Kasumi-1 (cell line): ENCODE data around the gene RECK.
"Not testable (repeated sequence)": the region's sequence is repeated elsewhere in the genome, so short reads cannot be mapped to it uniquely, and the experiment has no call there.

ENCODE experiments used
- DNase-seq, 2 experiments: peaks; one replicate each; lab custom pipeline; 2025; lab: John Stamatoyannopoulos, UW

Gene RECK

GRCh38 chr9:36158122-36158521 is 121.4 kb downstream of the RECK start:
- DNase-seq: no peak

DNA sequence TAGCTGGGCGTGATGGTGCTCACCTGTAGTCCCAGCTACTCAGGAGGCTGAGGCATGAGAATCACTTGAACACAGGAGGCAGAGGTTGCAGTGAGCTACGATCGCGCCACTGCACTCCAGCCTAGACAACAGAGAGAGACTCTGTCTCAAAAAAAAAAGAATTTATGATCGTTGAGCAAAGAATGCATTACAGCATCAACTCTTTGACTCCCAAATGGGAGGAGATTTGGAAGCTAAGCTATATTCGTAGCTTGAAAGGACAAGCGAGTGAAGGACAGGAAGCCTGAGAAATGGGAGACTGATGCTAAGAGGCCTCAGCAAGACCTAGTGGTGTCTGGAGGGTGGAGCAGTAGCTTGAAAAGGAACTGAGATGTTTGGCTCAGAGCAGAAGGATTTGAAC is 122.2 kb downstream of the RECK start:
- no peak for DNase-seq

DNA sequence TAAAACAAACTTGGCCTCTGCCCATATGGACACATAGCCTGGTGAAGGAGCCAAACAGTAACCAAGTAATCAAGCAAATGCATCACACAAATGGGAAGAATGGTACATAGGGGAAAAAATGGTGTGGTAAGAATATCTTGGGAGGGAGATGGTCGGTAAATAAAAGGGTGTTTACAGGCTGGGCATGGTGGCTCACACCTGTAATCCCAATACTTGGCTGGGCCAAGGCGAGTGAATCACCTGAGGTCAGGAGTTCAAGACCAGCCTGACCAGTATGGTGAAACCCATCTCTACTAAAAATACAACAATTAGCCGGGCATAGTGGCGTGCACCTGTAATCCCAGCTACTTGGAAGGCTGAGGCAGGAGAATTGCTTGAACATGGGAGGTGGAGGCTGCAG is 122.8 kb downstream of the RECK start:
- not testable (repeated sequence) for DNase-seq

DNA sequence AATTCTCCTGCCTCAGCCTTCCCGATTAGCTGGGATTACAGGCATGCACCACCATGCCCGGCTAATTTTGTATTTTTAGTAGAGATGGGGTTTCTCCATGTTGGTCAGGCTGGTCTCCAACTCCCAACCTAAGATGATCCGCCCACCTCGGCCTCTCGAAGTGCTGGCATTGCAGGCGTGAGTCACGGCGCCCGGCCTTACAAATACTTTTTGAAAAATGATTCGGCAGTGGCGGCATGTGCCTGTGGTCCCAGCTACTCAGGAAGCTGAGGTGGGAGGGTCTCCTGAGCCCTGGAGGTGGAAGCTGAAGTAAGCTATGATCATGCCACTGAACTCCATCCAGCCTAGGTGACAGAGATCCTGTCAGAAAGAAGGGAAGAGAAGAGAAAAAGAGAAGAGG is 123.4 kb downstream of the RECK start:
- not testable (repeated sequence) for DNase-seq

DNA sequence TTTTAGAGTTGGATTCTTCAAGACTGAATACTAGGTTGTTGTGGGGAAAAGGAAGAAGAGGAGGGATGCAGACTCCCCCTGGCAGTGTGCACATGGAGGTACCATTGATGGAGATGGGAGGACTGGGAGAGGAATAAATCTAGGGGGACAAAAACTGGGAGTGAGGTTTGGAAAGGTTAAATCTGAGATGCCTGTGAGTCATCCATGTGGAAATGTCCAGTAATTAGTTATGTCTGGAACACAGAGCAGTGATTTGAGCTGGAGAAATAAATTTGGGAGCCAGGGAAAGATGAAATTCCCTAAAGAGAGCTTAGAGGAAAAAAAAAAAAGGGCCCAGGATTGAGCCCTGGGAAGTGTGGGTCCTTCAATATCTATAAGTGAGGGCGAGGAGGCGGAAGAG is 124.5 kb downstream of the RECK start:
- no peak for DNase-seq

GRCh38 chr9:36162211-36162738 is 125.6 kb downstream of the RECK start:
- no peak for DNase-seq

DNA sequence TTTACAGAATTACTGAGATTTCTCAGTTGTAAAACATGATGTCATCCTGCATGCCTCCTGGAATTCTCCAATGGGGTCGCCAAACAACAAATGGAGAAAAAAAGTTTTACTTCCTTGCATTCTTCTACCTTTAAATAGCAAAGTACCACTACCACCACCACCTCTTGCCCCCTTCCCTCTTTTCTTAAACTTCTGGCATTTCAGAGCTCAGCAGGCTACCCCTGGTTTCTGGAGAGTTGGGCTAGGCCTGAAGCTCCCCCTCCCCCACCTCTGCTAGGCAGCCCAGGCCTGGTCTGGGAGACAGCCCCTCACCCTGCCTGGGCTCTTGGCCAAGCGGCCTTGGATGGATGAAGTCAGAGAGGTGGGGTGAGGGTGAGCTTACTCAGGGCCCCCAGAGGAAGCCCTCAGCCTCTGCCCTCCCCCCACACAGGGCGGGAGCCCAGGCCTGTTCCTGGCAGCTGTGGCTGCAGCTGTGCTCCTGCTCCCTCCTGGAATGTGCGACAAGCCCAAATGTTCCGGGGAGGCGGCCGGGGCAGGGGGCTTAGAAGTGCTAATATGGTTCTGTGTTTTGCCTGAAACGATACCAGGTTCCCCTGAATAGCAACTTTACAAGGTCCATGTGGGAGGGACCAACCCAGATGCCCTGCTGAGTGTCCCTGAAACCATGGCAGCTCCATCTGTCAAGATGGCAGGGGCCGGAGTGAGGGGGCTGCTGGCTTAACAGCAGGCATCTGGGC is 126.5 kb downstream of the RECK start:
- no peak for DNase-seq

GRCh38 chr9:36163786-36164170 is 127.1 kb downstream of the RECK start:
- DNase-seq: no peak

DNA sequence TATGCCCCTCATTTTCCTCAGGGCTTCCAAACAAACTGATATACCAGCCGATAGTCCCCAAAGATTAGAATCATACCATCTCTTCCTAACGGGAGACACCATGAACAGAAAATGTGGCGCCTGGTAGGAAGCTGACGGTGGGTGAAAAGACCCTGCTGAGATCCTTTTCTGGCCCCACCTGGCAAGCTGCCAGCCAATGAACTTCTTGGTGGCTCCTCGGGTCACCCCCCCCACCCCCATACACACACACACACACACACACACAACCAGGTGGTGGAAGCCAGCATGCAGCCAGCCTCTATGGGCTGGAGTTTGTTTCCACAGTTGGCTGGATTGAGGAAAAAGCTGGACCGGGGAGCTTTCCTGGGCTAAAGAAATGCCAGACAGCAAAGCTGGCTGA is 127.7 kb downstream of the RECK start:
- no peak for DNase-seq

DNA sequence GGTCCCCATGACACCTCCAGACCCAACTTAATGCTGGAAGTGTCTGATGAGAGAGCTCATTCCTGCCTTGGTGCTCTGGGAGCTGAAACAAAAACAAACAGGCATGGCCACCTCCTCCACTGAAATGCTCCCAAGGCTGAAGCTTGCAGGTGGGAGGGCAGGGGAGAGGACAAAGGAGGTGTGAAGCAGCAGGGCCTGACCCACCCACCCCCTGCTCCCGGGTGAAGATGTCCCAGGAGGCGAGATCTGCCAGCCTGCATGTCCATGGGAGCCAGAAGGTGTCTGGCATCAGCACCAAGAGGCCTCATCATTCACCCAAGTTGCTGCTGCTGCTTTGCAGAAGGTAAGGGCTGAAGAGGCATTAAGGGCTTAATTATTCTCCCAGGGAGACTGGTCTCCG is 128.3 kb downstream of the RECK start:
- DNase-seq: no peak

DNA sequence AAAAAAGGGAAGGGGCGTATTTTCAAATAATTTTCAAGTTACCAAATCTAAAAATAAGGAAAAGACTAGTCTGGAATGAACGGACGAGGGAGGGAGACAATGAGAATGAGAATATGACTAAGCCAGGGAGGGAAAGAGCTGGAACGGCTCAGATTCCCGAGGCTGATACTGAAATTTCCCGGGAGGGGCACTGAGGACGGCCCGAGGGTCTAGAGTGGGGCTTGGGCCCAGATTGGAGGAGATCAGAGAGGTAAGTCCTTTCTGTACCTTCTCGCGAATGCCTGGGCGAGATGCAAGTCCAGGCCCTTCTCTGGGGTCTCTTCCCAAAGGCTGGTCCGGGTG is 129.1 kb downstream of the RECK start:
- DNase-seq: no peak

DNA sequence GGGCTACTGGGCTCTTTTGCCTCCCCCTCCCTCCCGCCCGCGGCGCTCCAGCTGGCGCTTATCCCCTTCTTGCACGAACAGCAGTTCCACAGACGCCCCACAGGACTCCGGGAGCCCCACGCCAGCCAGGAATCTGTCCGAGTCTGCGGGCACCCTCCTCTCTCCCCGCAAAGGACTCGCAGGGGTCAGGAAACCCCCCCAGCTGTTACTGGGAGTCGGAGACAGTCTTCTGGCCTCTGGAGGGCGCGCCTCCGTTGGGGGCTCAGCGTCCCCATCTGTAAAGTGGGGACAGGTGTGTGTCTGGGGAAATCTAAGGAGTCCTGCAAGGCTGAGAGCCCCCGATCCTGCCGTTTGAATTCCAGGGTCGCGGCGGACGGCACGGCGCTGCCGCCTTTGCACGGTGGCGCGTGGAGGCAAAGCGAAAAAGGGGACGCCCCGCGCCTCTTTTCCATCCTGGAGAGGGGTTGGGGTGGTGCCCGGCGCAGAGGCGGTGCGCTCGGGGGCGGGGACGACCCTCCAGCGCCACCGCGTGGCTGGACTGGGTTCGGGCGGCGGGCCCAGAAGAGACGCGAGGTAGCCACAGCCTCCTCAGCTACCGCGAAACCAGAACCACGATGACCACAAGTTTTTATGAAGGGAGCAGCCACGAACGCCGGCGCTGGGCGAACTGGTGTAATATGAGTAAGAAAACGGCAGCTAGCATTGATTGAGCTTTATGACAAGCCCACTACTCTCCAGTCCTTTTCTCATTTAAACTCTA is 129.6 kb downstream of the RECK start:
- peak; percentile 57 to 64 for DNase-seq

DNA sequence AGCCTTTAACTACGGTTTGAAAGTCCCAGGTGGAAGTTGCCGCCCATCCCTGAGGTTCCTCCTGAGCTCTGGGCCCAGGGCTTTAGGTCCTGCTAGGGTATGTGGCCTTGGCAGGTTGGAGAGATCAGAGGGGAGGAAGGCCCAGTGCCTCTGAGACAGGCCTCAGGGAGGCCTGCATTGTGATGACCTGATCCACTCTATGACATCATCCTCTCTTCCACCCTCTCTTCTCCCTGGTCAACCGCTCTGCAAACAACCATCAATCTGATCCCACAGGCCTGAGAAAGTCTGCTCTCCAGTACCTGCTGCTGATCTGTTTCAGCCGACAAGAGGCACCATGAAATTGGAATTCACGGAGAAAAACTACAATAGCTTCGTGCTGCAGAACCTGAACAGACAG is 132.5 kb downstream of the RECK start, which contains the start of gene CCIN:
CCIN (plus strand) TSS at position 223 of the 400 bp plus-strand sequence; CDS start at position 338, 115 bp downstream.
- no peak for DNase-seq

- no peak for DNase-seq
Measured at GRCh38 chr9:36169708-36170107, 133.0 kb downstream of the RECK start.

DNA sequence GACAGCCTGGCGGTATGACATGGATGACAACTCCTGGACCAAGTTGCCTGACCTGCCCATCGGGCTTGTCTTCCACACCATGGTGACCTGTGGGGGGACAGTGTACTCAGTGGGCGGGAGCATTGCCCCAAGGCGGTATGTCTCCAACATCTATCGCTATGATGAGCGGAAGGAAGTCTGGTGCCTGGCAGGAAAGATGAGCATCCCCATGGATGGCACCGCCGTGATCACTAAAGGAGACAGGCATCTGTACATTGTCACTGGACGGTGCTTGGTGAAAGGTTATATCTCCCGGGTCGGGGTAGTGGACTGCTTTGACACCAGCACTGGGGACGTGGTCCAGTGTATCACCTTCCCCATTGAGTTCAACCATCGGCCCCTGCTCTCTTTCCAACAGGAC is 133.8 kb downstream of the RECK start:
- no peak for DNase-seq

GRCh38 chr9:36173861-36174260 is 137.1 kb downstream of the RECK start:
- DNase-seq: no peak
